Measurements from ENCODE around the gene OR4M1. TPM values are rescaled to one million over a fixed set of nuclear protein-coding genes. Genes with fewer than 3 reads are reported as not detected.

Gene OR4M1
- polyA plus RNA-seq: not detected in 2 replicates

GRCh38 chr14:19773204-19773603 is at the start of gene OR4M1:
Gene OR4M1 (plus strand): TSS chr14:19773504. CDS start chr14:19780323, 6,819 bp downstream.

GRCh38 chr14:19743256-19743655 is 30.0 kb upstream of the OR4M1 start, which contains the start of gene OR4Q3:
Gene OR4Q3 (plus strand): TSS chr14:19743571.

GRCh38 chr14:19803470-19803869 is 30.2 kb downstream of the OR4M1 start, which contains the start of gene OR4N2:
Gene OR4N2 (plus strand): TSS chr14:19803770. CDS start chr14:19827449, 23,679 bp downstream.

Other genes starting within 250 kb of the OR4M1 start
- gene OR11H2, start 59.6 kb upstream of the OR4M1 start, polyA plus RNA-seq: not detected in 2 replicates
- gene OR4Q3, start 29.9 kb upstream of the OR4M1 start, polyA plus RNA-seq: not detected in 2 replicates
- gene OR4N2, start 30.3 kb downstream of the OR4M1 start, polyA plus RNA-seq: not detected in 2 replicates
- gene OR4K2, start 101.6 kb downstream of the OR4M1 start, polyA plus RNA-seq: not detected in 2 replicates
- not detected in 2 replicates for gene OR4K5, start 147.1 kb downstream of the OR4M1 start, polyA plus RNA-seq
- not detected in 2 replicates for gene OR4K1, start 157.4 kb downstream of the OR4M1 start, polyA plus RNA-seq
- gene OR4K15, start 202.1 kb downstream of the OR4M1 start, polyA plus RNA-seq: not detected in 2 replicates
- gene OR4Q2, start 228.7 kb downstream of the OR4M1 start, polyA plus RNA-seq: not detected in 2 replicates
- not detected in 2 replicates for gene OR4K14, start 245.8 kb downstream of the OR4M1 start, polyA plus RNA-seq

Data from Purkinje cell (primary cell).